Measurements from ENCODE around the gene MAPK14. TPM values are rescaled to one million over a fixed set of nuclear protein-coding genes. Genes with fewer than 3 reads are reported as not detected.

The MAPK14 gene
- total and polyA plus RNA-seq, 10 of the 15 experiments (the other 5 are each of a cell fraction or from before 2014, with no cell fraction given), result 12.5 to 59.5 (median 43.0) TPM

GRCh38 chr6:36095497-36096391 is 68.1 kb downstream of the MAPK14 start:
- no peak overlapping the region for H3K9ac ChIP-seq (ENCODE audit: control insufficient read depth, insufficient read depth, low read length)
- no peaks in the 10 kb centered on the region for H3K79me2 ChIP-seq (ENCODE audit: control insufficient read depth, insufficient read depth, low read length)
- ChIA-PET POLR2A (interaction anchor here (0.7 to 4.1 kb wide), 6 partner anchors 20 to 74 kb away, joined by 3 to 27 read pairs (median 3); partner anchors contain the start of gene MAPK14), SMC1A (ENCODE audit: uncharacterized antibody, unreplicated experiment) (interaction anchor here (0.8 to 8.8 kb wide), 35 partner anchors 9 to 359 kb away, joined by 3 to 167 read pairs (median 4); partner anchors contain the start of genes ARMC12, MAPK14 and SLC26A8), CTCF (interaction anchor here (0.6 to 6.6 kb wide), 43 partner anchors 9 to 438 kb away, joined by 3 to 165 read pairs (median 7); partner anchors contain the start of genes ARMC12, MAPK14, SLC26A8 and SRPK1), RAD21 (ENCODE audit: unreplicated experiment) (interaction anchor here (0.6 to 9.0 kb wide), 17 partner anchors 13 to 360 kb away, joined by 3 to 140 read pairs (median 4); partner anchors contain the start of gene MAPK14)
- no peak overlapping the region for H2AFZ ChIP-seq (ENCODE audit: control insufficient read depth, low read depth, low read length)
- BruUV-seq (replicated peaks), result no TSS peak
- FAIRE-seq (no peak), ATAC-seq (peak; percentile 56), DNase-seq (ENCODE audit: low read depth, low spot score) (no peak)
- H3K4me1 ChIP-seq (ENCODE audit: control insufficient read depth, insufficient read depth, low read length), result peaks cover 7% of the 10 kb centered on the region; the same call in 1 of the 2 replicates
- H3K4me3 ChIP-seq, result no peak overlapping the region
- in situ Hi-C loops (cut with MboI), result loop anchor here (5.0 kb wide), 1 partner anchor 68 kb away; the partner anchor contains the start of gene MAPK14
- WGBS (ENCODE audit: insufficient coverage, insufficient replicate concordance, low lambda C conversion rate, missing lambda C conversion rate), result 80% methylated on average over 8 of the region's 8 CpGs
- H3K9me3 ChIP-seq (replicated peaks; ENCODE audit: control insufficient read depth, insufficient read depth, low read length), result no peaks in the 10 kb centered on the region
- peaks cover 1 to 8% of the 10 kb centered on the region in 2 experiments; a peak in 2 of 4 replicates for H3K36me3 ChIP-seq (ENCODE audit: control insufficient read depth in 2 of 2, insufficient read depth in 2 of 2, low read length in 1 of 2)
- intact Hi-C loops (cut with micrococcal nuclease; ENCODE audit: unreplicated experiment), result loop anchor here (1.0 kb wide), 1 partner anchor 68 kb away; the partner anchor contains the start of gene MAPK14
- H3K27ac ChIP-seq (ENCODE audit: control insufficient read depth, insufficient read depth), result no peak overlapping the region
- H4K20me1 ChIP-seq (ENCODE audit: control insufficient read depth, insufficient read depth), result no peaks in the 10 kb centered on the region
- H3K4me2 ChIP-seq (ENCODE audit: control insufficient read depth, insufficient read depth), result no peak overlapping the region
- H3K27me3 ChIP-seq (replicated peaks in 1 of 2; ENCODE audit: control insufficient read depth in 2 of 2, insufficient read depth in 2 of 2, low read length in 1 of 2), result no peaks in the 10 kb centered on the region
- TF ChIP-seq ESRRA (IDR thresholded peaks at IDR 0.05; ENCODE audit: low read length), result no peak
- 0 out of 4 replicates have a peak, but pooled peaks of 1 of the 2 experiments have one; percentile 1 for TF ChIP-seq IKZF2 (IDR thresholded peaks at IDR 0.05)
